GM19467 (cell line): ENCODE data around the gene FREY1.

Source experiments
- ATAC-seq: cut with Tn5 transposase; IDR thresholded peaks from one replicate; pipeline ENCODE4 v1.9.1; 2021; ENCODE audit warnings: mild to moderate bottlenecking, moderate library complexity; ENCODE audit not compliant: unreplicated experiment

Gene FREY1

DNA sequence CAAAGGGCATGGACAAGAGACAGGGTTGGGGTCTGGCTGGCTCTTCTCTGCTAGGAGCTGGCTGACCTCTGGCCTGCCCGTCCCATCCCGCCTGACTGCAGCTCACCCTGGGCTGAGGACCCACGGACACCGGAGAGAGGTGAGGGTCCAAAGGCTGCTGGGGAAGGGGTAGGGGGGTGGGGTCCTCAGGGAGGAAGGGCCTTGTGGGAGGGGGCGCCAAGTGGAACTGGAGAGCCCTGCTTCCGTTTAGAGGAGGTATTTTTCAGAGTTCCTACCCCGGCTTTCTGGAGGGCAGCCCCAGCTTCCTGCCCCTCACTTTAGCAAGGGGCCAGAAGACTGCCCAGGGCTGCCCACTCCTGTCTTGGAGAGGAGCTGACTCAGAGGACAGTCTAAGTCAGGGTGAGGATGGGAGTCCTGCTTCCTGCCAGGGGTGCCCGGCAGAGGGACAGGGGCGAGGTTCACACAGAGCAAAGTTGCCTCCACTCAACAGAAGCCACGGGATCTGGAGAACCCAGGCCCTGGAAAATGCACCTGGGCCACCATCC lies 22.5 kb upstream of the FREY1 start:
- ATAC-seq: peak; percentile 22

DNA sequence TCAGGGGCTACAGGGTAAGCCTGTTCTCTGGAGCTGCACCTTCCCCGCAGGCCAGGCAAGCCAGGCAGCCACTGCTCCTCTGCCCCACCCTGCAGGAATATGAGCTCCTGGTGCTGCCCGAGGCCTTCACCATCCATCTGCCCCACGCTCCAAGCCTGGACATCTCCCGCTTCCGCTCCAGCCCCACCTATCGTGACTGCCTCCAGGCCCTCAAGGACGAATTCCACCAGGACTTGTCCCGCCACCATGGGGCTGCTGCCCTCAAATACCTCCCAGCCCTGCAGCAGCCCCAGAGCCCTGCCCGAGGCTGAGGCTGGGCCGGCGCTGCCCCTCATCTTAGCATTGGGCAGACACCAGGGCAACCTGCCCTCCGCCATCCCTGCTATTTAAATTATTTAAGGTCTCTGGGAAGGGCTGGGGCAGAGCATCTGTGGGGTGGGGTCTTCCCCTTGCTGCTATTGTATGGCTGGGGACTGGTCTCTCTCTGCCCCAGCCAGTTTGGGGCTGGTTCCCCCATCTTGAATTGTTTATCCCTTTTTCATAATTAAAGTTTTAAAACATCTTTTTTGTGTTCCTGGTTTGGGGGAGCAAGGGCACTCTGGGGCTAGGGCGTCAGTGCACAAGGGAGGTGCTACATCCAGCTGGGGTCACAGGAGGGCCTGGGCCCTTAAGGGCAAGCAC lies 21.6 kb upstream of the FREY1 start:
- no peak for ATAC-seq

GRCh38 chr11:45927684-45928413 lies 20.8 kb upstream of the FREY1 start:
- no peak for ATAC-seq

DNA sequence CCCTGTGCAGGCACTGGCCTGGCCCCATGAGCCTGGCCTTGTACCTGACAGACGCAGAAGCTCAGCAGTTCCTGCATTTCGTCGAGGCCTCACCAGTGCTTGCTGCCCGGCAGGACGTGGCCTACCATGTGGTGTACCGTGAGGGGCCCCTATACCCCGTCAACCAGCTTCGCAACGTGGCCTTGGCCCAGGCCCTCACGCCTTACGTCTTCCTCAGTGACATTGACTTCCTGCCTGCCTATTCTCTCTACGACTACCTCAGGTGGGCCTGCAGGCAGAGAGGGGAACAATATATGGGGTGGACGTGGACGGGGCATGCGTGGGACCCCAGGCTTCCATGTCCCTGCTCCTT lies 20.2 kb upstream of the FREY1 start:
- no peak for ATAC-seq

DNA sequence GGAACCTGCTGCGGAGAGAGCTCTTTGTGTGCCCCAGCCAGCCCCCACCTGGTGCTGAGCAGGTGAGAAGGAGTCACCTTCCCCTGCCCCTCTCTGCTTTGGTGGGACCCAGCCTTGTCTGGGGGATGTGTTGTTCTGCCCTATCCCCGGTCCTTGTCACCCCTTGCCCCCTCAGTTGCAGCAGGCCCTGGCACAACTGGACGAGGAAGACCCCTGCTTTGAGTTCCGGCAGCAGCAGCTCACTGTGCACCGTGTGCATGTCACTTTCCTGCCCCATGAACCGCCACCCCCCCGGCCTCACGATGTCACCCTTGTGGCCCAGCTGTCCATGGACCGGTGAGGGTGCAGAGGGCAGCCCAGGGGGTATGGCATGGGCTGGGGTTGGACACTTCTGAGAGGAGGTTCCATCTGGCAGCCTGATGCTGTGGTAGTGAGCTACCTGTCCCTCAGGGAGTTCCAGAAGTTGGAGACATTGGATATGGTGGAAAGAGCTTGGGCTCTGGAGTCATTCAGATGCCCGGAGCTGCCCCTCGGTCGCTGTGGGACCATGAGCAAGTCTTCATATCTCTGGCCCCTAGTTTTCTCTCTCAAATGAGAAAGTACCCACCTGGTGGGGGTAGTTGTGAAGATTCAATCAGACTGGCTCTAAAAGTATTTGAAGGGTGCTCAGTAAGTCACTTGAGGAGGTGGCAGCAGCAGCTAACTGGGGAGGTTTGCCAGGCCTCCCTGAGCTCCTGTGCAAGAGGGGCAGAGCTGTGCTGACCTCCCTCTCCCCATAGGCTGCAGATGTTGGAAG lies 19.7 kb upstream of the FREY1 start:
- ATAC-seq: no peak

DNA sequence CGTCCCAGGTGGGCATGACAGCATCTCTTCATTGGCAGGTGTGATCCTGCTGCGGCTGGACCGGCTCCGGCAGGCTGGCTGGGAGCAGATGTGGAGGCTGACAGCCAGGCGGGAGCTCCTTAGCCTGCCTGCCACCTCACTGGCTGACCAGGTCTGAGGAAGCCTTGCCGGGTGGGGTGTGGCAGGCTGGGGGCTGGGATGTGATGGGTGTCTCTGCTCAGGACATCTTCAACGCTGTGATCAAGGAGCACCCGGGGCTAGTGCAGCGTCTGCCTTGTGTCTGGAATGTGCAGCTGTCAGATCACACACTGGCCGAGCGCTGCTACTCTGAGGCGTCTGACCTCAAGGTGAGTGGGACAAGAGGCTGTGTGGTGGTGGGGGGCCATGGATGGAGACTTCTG lies 18.9 kb upstream of the FREY1 start:
- no peak for ATAC-seq

- no peak for ATAC-seq
Observed at GRCh38 chr11:45925550-45925949, 18.5 kb upstream of the FREY1 start.

DNA sequence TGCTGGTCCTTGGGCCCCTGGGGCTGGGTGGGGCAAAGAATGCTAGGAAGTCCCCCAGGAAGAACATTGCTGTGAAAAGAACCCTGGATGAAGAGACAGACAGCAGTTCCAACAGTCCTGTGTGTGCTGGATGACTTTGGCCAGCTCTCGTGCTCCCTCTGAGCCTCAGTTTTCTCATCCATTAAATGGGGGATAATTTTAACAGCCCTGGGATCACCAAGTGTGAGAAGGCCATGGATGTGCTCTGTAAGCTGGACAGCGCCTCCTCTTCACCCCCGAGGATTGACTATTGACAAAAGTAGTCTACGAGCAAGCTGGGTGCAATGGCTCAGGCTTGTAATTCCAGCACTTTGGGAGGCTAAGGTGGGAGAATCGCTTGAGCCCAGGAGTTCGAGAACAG lies 17.9 kb upstream of the FREY1 start:
- no peak for ATAC-seq

DNA sequence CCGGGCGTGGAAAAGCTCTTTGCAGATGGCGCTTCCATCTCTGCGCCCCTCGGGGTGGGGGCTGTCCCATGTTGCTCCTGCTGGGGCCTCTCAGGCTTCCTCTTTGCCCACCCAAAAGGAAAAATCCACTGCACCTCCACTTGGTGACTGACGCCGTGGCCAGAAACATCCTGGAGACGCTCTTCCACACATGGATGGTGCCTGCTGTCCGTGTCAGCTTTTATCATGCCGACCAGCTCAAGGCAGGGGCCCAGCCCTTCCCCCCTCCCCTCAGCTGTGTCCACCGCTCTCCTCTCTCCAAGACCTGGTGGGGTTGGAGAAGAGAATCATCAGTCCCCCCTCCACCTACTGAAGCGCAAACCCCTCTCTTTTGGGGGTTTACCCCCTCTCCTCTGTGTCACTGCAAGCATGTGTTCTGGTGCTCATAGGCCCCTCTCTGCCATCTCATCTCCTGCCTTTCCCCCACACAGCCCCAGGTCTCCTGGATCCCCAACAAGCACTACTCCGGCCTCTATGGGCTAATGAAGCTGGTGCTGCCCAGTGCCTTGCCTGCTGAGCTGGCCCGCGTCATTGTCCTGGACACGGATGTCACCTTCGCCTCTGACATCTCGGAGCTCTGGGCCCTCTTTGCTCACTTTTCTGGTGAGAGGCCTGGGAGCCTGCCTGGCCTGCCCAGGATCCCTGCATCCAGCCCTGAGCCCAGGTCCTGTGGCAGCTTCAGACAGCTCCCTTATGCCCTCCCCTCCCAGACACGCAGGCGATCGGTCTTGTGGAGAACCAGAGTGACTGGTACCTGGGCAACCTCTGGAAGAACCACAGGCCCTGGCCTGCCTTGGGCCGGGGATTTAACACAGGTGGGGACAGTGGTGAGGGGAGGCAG lies 17.2 kb upstream of the FREY1 start:
- no peak for ATAC-seq

DNA sequence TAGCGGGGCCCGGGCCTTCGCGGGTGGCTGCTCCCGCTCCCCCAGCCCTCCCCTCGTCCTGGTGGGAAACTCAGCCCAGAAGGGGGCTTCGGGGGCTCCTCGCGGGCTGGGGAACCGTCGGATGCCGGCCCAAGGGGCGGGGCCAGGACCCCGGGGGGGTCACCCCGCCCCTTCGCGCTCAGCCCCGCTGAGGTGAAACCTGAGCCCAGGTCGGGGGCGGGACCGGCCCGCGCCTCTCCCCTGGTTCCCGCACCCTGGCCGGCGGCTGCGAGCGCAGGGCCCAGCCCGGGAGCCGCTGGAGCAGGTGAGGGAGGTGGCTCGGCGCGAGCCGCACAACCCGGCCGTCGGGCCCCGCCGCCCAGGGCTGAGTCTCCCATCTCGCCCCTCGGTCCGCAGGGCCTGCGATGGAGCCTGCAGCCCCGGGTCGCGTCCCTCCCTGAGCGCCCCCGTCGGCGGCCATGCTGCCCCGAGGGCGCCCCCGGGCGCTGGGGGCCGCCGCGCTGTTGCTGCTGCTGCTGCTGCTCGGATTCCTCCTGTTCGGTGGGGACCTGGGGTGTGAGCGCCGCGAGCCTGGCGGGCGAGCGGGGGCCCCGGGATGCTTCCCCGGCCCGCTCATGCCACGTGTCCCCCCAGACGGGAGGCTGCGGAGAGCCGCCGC lies 15.5 kb upstream of the FREY1 start, which contains the start of gene LARGE2:
Gene LARGE2 (plus strand): TSS at position 232 of the 658 bp plus-strand sequence. CDS start 227 bp downstream, at position 459.
- ATAC-seq: no peak

DNA sequence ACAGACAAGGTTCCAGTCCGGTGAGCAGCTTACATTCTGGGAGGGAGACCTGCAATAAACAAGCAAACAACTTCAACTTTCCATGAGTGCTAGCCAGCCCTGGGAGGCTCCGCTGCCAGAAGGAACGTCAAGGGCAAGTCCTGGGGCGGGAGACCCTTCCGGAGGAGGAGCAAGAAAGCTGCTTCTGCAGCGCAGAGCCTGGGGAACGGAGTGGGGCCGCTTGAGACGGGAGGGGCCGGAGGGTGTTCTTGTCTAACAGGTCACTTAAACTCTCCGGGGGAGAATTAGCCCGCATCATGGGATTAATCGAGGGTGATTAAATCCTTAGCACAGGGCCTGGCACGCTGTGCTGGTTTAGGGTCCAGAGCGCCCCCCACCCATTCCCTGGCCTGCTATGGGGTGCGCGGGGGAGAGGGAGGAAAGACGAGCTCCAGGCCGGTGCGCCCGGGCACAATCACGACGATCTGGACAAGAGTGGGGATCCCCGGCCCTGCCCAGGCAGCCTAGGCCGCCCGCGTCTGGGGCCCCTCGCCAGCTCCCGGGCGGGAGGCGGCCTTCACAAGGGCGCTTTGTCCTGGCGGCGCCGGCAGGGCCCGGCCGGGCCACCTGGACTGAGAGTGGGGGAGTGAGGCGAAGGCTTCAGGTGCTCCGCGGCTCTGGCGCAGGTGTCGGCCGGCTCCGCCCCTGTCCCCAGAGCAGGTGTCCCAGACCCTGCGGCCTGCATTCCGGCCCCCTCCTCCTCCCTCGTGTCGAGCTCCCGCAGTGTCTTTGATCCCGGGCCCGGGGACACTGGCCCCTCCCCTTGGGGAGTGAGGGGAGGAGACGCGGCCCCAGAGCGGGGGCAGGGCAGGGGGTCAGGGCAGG lies 14.7 kb upstream of the FREY1 start:
- ATAC-seq: no peak

DNA sequence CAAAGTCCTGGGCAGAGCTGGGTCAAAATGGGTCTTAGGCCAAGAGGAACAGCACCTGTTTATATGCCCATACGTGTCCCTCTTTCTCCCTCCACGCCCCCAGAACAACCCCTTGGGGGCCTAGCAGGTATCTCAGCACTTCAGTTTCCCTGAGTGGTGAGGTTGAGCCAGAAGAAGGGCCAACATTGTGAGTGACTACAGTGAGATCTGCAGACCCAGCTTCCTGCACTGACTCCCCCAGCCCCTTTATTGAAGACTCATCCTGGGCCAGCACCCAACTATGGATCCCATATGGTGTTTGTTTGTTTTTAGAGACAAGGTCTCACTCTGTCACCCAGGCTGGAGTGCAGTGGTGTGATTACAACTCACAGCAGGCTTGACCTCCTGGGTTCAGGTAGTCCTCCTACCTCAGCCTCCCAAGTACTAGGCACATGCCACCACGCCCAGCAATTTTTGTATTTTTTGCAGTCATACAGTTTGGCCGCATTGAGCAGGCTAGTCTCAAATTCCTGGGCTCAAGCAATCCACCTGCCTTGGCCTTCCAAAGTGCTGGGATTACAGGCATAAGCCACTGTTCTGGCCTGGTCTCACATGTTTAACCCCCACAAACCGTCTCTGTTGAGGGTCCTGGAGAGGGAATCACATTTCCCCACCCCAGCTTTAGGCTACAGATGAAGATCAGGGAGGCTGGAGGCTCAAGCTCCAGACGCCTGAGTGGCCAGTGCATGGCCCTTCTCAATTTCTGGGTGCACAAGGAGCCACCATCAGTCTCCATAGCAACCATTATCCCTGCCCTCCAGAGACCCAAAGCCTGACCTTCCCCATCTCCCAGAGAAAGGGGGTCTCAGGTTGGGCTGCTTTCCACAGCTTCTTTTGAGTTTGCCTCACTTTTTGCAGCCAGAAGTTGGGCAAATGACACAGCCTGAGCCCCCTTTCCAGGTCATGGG lies 13.7 kb upstream of the FREY1 start:
- no peak for ATAC-seq

GRCh38 chr11:45919806-45920530 lies 12.9 kb upstream of the FREY1 start:
- no peak for ATAC-seq

GRCh38 chr11:45918962-45919675 lies 12.0 kb upstream of the FREY1 start:
- ATAC-seq: no peak

DNA sequence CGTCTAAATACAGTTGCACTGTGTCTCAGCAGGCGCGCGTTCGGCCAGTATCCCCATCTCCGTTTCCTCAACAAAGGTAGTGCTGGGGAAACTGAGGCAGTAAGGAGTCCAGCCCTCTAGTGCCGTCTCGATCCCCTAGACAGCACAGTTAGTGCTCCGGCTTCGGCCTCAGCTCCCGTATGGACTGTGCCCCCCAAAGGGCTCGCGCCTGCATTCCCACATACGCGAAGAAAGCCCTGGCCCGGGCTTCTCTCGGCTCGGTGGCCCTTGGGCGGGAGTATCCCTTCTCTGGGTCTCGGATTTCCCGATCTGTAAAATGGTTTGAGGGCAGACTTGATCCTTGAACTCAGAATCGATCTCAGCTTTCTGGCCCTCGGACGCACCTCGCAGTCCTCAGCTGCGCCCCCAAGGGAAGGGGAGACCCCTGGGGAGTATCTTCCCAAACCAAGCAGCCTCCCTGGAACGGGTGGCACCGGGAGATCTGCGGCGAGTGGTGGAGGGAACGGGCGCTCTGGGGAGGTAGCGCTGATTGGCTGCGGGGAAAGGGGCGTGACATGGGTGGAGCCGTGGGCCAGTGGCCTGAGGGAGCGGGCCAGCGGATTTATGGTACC lies 11.4 kb upstream of the FREY1 start:
- peak; percentile 31 for ATAC-seq

- peak; percentile 87 for ATAC-seq
Observed at GRCh38 chr11:45917623-45918330, 10.7 kb upstream of the FREY1 start, which contains the start of gene PEX16. TSS of gene PEX16 (minus strand) at chr11:45917877. CDS start at chr11:45917811, 66 bp downstream.
